GM21447 (cell line): ENCODE data around the gene B4GALNT4.
"Not testable (repeated sequence)": the region's sequence is repeated elsewhere in the genome, so short reads cannot be mapped to it uniquely, and the experiment has no call there.

ENCODE experiments used
- ATAC-seq: cut with Tn5 transposase; IDR thresholded peaks from one replicate; pipeline ENCODE4 v1.9.1; 2021; ENCODE audit not compliant: unreplicated experiment

The B4GALNT4 gene

DNA sequence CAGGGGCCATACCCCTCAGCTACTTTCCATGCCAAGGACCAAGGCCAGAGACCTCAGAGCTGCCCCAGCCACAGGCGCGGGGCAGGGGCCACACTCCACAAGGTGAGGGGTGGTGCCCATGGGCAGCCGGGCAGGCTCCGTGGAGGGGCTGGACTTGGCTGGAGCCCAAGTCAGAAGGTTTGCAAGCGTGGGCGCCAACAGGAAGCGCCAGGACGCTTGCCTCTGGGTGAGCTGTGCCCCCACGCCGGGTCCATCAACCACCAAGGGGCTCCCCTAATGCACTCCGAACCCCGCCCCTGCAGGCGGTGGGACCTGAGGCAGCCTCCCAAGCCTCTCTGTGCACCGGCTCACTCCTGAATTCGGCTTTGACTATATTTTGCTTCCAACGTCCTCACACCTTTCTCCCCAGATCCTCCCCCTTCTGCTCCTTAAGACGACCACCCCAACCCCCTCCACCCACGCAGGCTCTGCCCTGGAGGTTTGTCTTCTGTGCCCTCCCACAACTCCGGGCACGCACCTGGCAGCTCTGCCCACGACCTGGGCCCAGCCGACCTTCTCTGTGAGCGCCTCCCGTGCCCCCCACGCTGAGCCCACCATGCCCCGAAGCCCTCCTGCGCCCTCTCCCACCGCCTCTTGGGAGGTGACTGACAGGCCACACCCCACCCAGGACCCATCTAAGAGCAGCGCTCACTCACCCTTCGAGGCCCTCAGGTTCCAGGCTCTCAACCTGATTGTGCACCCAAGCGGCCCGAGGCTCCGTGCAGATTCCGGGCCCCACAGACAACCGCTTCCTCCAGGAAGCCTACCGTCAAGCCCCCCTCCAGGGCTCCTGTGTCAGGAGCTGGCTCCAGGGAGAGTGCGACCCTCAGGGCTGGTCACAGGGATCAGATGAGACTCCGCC lies 22.1 kb downstream of the B4GALNT4 start:
- ATAC-seq, result no peak

DNA sequence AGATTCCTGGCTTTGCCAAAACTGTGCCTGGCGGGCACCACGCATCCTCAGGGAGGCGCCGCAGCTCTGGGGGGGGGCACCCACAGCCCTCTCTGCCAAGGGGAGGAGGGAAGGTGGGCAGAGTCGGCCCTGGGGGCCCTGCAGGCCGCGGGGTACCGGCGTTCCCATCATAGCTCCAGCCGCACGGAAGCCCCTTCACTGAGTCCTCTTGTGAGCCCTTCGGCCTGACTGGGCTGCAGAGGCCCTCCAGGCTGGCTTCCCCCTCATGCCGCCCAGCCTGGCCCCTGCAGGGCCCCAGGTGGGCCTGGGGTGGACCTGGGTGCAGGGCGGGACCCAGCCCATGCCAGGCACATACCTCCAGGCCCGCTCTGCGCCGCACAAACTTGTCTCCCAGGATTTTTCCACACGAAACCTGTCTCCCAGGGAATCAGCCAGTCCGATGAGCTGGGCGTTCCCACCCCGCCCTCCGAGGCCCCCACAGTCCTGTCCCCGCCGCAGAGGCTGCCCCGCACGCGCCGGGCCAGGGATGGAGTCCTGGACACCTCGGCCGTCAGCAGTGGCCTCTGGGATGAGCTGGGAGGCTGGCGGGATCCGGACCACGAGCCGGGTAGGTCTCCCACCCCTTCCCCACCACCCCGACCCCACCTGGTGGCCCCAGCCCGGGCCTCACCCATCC lies 22.9 kb downstream of the B4GALNT4 start:
- no peak for ATAC-seq

DNA sequence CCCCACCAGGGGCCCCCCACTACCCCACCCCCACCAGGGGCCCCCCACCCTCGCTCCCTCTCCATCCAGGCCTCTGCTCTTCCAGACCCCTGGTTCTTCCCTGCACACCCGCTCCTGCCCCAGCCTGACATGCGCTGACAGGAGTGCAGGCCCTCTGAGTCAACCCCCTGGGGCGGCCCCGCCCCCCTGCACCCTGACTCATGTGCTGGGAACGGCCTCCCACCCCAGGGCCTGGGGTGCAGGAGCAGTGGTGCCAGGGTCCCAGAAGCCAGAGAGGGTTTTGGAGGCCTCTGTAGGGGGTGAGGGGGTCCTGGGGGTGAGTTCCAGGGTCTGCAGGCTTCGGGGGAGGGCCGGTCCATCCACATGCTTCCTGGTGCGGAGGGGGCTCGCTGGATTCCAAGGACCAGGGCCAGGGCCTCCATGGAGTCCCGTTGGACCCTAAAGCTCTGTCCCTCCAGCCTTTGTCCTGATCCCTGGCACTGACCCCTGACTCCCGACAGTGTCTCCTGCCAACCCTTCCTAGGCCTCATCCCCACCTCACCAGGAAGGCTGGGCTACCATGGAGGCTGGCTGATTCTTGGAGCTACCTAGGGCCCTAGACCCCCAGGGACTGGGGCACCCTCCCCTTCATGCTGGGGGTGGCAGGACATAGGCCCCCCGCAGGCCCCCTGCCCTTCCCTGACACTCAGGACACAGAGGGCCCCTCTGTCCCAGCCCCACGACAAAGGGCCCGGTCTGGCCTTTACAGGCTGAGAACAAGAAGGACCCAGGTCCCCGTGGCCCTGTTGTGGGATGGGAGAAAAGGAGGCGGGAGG lies 24.1 kb downstream of the B4GALNT4 start:
- no peak for ATAC-seq

DNA sequence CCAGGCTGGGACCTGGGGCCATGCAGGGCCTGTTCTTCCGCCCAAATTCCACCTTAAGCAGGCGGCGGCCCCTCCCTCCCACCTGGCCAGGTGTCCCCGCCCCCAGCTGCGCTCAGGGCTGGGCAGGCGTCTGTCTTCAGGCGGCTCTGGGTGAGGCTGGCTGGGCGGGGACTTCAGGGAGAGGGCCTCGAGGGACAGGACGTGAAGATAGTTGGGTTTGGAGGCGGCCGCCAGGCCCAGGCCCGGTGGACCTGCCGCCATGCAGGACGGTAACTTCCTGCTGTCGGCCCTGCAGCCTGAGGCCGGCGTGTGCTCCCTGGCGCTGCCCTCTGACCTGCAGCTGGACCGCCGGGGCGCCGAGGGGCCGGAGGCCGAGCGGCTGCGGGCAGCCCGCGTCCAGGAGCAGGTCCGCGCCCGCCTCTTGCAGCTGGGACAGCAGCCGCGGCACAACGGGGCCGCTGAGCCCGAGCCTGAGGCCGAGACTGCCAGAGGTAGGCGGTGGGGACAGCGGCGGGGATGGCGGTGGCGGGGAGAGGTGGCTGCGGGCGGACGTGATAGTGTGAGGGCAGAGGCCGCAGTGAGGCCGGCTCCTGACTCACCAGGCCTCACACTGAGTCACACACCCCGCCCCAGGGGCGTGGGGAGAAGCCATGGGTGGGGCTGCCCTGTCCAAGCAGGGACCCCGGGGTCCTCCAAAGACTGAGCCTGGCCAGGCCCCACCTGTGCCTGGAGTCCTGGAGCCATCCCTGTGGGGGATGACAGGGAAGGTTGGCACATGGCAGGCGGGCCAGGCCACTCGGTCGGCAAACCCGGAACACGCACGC lies 24.9 kb downstream of the B4GALNT4 start, which contains the start of gene PKP3:
TSS of gene PKP3 (plus strand) at position 176 of the 824 bp plus-strand sequence. CDS start at position 260, 84 bp downstream.
- ATAC-seq, result no peak

DNA sequence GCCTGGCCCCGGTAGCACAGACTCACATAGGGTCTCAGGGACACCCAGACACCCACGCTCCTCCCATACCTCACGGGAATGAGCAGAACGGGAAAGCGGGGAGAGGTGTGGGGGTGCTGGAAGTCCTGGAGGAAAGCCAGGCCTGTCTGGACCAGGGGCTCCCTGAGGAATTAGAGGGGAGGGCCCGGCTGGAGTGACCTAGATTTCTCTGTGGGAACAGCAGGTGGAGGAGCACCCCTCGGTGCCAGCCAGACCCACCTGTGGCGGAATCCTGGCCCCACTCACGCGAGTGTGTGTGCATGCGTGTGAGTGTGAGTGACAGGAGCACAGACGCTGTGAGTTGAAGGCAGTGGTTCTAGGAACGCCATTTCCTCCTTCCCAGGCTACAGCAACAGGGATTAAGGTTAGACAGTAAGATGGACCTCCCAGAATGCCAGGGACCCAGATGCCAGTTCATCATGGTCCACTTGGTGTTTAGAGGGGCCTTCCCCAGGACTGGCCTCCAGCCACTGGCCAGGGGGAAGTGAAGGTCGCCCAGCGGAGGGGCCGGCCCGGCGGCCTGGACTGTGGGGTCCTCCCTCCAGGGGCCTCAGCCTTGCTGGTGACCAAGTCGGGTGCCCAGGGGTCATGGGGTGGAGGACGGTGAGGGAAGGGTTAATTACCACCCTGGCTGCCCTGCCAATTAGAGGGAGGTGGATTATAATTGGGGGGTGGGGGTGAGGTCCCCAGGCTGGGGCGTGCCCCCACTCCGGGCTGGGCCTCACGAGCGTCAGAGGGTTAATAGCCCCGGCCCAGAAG lies 25.8 kb downstream of the B4GALNT4 start:
- no peak for ATAC-seq

DNA sequence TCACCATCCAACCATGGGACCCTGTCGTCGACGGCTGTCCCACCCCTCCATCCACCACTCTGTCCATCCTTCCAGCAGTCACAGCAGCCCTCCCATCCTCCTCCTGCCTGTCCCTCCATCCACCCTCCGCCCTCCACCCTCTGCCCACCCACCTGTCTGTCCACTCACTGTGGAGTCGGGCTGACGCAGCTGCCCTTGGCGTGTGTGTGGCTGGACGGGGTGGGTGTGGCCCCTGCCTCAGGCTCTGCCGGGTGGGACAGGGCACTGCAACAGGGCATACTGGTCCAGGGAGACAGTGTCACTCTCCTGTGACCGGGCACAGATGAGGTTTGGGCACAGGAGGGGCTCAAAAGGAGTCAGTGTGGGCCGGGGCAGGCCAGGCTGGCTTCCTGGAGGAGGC lies 26.6 kb downstream of the B4GALNT4 start:
- no peak for ATAC-seq

DNA sequence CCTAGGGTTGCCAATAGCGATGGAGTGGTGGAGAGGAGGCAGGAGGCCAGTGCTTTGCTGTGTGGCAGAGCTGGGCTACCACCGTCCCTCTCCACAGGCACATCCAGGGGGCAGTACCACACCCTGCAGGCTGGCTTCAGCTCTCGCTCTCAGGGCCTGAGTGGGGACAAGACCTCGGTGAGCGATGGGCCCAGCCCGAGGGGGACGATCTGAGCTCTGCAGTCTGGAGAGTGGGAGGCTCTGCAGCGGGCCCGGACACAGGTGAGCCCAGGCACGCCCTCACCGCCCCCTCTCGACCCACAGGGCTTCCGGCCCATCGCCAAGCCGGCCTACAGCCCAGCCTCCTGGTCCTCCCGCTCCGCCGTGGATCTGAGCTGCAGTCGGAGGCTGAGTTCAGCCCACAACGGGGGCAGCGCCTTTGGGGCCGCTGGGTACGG lies 27.2 kb downstream of the B4GALNT4 start:
- no peak for ATAC-seq

DNA sequence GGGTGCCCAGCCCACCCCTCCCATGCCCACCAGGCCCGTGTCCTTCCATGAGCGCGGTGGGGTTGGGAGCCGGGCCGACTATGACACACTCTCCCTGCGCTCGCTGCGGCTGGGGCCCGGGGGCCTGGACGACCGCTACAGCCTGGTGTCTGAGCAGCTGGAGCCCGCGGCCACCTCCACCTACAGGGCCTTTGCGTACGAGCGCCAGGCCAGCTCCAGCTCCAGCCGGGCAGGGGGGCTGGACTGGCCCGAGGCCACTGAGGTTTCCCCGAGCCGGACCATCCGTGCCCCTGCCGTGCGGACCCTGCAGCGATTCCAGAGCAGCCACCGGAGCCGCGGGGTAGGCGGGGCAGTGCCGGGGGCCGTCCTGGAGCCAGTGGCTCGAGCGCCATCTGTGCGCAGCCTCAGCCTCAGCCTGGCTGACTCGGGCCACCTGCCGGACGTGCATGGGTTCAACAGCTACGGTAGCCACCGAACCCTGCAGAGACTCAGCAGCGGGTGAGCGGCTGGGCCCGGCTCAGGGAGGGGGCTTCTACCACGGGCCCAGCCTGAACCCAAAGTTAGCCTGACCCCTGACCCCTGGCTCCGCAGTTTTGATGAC lies 27.7 kb downstream of the B4GALNT4 start:
- no peak for ATAC-seq

DNA sequence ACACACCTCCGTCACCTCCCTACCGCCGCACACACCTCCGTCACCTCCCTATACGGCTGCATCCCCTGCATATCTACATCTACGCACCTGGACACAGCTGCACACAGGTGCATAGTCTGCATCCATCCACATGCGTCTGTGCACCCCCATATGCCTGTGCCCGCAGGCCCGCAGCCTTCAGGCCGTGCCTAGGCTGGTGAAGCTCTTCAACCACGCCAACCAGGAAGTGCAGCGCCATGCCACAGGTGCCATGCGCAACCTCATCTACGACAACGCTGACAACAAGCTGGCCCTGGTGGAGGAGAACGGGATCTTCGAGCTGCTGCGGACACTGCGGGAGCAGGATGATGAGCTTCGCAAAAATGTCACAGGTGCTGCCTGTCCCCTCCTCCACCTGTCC lies 29.5 kb downstream of the B4GALNT4 start:
- no peak for ATAC-seq

DNA sequence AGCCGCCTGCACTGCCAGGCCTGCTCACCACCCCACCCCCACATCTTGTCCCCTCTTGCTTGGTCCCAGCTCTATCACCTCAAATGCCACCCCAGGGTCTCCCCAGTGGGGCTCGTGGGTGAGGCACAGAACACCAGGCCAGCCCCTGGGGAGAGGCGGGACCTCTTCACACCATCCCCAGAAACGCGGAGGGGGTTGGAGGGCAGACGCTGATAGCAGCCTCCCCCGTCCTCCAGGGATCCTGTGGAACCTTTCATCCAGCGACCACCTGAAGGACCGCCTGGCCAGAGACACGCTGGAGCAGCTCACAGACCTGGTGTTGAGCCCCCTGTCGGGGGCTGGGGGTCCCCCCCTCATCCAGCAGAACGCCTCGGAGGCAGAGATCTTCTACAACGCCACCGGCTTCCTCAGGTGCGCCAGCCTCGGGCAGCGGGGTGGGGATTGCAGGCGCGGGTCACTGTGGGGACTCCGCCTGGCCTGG lies 30.5 kb downstream of the B4GALNT4 start:
- no peak for ATAC-seq

DNA sequence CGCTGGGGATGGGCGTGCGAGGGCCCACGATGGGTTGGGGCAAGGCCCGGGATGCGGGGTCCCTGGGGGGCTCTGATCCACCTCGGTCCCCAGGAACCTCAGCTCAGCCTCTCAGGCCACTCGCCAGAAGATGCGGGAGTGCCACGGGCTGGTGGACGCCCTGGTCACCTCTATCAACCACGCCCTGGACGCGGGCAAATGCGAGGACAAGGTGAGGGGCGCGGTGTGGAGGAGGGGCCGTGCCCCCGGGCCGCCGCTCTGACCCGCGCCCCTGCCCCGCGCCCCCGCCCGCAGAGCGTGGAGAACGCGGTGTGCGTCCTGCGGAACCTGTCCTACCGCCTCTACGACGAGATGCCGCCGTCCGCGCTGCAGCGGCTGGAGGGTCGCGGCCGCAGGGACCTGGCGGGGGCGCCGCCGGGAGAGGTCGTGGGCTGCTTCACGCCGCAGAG lies 31.0 kb downstream of the B4GALNT4 start:
- ATAC-seq, result no peak

DNA sequence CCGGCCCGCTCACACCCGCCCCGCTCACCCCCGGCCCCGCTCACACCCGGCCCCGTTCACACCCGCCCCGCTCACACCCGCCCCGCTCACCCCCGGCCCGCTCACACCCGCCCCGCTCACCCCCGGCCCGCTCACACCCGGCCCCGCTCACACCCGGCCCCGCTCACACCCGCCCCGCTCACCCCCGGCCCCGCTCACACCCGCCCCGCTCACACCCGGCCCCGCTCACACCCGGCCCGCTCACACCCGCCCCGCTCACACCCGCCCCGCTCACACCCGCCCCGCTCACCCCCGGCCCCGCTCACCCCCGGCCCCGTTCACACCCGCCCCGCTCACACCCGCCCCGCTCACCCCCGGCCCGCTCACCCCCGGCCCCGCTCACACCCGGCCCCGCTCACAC lies 31.9 kb downstream of the B4GALNT4 start:
- not testable (repeated sequence) for ATAC-seq

DNA sequence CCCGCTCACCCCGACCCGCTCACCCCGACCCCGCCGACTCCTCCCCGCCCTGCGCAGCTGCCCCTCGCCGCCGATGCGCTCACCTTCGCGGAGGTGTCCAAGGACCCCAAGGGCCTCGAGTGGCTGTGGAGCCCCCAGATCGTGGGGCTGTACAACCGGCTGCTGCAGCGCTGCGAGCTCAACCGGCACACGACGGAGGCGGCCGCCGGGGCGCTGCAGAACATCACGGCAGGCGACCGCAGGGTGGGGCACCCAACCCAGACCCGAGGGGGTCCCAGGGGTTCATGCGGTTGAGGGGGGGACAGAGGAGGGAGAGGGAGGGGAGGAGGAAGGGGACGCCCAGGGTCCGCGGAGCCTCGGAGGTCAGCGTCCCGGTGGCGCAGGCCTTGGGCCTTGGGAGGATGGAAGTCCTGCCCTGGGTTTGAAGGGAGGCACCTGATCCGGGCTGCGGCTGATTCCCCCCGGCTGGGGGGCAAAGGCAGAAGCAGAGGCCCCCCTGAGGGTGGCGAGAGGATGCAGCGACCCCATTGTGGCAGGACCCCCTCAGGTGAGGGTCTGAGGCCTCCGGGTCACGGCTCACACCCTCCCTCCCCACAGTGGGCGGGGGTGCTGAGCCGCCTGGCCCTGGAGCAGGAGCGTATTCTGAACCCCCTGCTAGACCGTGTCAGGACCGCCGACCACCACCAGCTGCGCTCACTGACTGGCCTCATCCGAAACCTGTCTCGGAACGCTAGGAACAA lies 33.9 kb downstream of the B4GALNT4 start:
- ATAC-seq, result no peak

DNA sequence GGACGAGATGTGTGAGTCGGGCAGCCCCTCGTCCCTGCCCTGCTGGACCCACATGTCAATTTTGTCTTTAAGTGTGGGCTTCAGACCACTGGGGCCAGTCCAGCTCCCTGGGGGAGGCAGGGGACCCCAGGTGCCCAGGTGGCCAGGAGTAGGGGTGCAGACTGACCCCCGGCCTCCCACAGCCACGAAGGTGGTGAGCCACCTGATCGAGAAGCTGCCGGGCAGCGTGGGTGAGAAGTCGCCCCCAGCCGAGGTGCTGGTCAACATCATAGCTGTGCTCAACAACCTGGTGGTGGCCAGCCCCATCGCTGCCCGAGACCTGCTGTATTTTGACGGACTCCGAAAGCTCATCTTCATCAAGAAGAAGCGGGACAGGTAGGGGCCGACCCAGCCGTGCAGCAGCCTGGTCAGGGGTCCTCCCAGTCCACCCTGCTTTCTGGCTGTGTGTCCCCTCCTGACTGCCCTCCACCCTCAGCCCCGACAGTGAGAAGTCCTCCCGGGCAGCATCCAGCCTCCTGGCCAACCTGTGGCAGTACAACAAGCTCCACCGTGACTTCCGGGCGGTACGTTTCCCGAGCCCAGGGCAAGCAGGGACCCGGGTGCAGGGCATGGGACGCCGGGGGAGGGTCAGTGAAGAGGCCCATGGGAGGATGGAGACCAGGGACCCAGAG lies 34.6 kb downstream of the B4GALNT4 start:
- no peak for ATAC-seq

DNA sequence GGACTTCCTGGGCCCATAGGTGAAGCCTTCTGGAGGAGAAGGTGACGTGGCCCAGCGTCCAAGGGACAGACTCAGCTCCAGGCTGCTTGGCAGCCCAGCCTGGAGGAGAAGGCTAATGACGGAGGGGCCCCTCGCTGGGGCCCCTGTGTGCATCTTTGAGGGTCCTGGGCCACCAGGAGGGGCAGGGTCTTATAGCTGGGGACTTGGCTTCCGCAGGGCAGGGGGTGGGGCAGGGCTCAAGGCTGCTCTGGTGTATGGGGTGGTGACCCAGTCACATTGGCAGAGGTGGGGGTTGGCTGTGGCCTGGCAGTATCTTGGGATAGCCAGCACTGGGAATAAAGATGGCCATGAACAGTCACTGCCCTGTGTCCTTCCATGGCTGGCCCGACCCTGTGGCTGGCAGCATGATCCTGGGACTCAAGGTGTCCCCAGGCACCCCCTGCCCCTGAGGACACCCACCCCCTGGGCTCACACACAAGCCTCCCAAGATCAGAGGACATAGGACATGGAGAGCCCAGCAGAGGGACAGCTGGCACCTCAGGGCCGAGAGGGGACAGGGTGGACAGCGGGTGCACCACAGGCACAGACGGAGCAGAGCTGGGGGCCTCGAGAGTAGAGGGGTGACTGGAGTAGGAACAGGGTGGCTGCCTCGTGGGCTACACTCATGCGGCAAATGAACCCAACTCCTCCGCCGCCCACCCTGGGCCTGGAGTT lies 35.4 kb downstream of the B4GALNT4 start:
- ATAC-seq, result no peak

DNA sequence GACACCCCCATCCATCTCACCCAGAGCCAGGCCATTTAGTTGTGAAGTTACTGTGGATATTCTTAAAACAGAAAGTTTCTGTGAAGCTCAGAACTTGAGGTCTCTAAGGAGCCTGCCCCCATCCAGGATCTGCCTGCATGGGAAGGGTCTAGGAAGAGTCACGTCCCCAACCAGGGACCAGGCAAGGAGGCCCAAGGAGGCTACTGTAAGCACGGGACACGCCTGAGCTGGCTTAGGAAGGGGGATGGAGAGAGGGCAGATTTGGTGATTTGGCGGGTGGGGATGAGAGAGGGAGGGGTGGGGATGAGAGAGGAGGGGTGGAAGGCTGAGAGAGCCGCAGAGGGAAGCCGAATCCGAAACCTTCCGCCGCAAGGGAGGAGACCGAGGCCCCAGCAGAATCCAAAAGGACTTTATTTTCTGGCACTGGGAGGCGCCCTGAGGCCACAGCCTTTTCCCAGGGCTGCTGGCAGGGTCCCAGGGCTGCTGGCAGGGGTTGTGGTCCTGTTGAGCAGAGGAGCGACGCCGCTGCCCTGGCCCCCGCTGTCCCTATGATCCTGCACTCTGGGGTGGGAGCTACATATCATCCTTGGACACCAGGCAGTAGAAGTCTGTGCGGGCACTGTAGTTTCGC lies 36.1 kb downstream of the B4GALNT4 start:
- no peak for ATAC-seq
